ENCODE data around the gene AQP12B.

AQP12B gene

GRCh38 chr2:240632306-240632721, 50.4 kb downstream of the AQP12B start:
- no peak for DNase-seq (ENCODE audit: low read depth)

- no peak for DNase-seq (ENCODE audit: low read depth)
Observed at GRCh38 chr2:240631548-240632305, 51.0 kb downstream of the AQP12B start.

- DNase-seq (ENCODE audit: low read depth), result no peak
Observed at GRCh38 chr2:240630771-240631547, 51.7 kb downstream of the AQP12B start.

- no peak for DNase-seq (ENCODE audit: low read depth)
Observed at GRCh38 chr2:240629968-240630770, 52.5 kb downstream of the AQP12B start.

GRCh38 chr2:240629619-240629967, 53.1 kb downstream of the AQP12B start:
- no peak for DNase-seq (ENCODE audit: low read depth)

- DNase-seq (ENCODE audit: low read depth), result no peak
Observed at GRCh38 chr2:240628808-240629618, 53.7 kb downstream of the AQP12B start.

GRCh38 chr2:240628507-240628807, 54.2 kb downstream of the AQP12B start:
- no peak for DNase-seq (ENCODE audit: low read depth)

GRCh38 chr2:240627736-240628506, 54.8 kb downstream of the AQP12B start:
- no peak for DNase-seq (ENCODE audit: low read depth)

- no peak for DNase-seq (ENCODE audit: low read depth)
Observed at GRCh38 chr2:240626531-240627300, 56.0 kb downstream of the AQP12B start.
